LHCN-M2 (cell line): Measurements from ENCODE around the gene ARF3. TPM values are rescaled to one million over a fixed set of nuclear protein-coding genes. Genes with fewer than 3 reads are reported as not detected.
A peak's percentile ranks its signal among the peaks of the same experiment; 100 is the strongest.

Experiments used
- DNase-seq: peaks from one replicate; pipeline ENCODE4 v3.0.0-alpha.2; 2012; ENCODE audit warnings: low read depth
- polyA plus RNA-seq: library from polyadenylated mRNA; unstranded; fragments of >200 nt; gene quantifications from one replicate; pipeline ENCODE4 v1.2.1, GENCODE V29; 2012; ENCODE audit warnings: missing spikeins
- total RNA-seq: library from RNA; depleted of rRNA; stranded (reverse); fragments of >200 nt; gene quantifications from 2 replicates; pipeline ENCODE4 v1.2.3, GENCODE V29; 2014; rRNA removed

Gene ARF3
- 75.0 and 88.8 TPM in 2 replicates for total RNA-seq
- polyA plus RNA-seq = 180 TPM

- DNase-seq = peak; percentile 85
Measured at GRCh38 chr12:48957141-48958048, at the start of gene ARF3. Gene ARF3, minus strand, starts transcription at chr12:48957487. Its CDS starts 16,392 bp downstream, at chr12:48941095.

GRCh38 chr12:49000346-49000745 lies 43.1 kb upstream of the ARF3 start:
- DNase-seq = no peak

- DNase-seq = peak; percentile 67
Measured at GRCh38 chr12:48999371-49000131, 42.3 kb upstream of the ARF3 start, which contains the start of gene DDN. Gene DDN, minus strand, starts transcription at chr12:48999375. Its CDS starts 88 bp downstream, at chr12:48999287.

GRCh38 chr12:48998497-48999353 lies 41.4 kb upstream of the ARF3 start:
- no peak for DNase-seq

- DNase-seq = no peak
Measured at GRCh38 chr12:48997719-48998496, 40.6 kb upstream of the ARF3 start.

GRCh38 chr12:48996794-48997718 lies 39.8 kb upstream of the ARF3 start:
- DNase-seq = peak; percentile 60

- peak; percentile 75 for DNase-seq
Measured at GRCh38 chr12:48995086-48995879, 38.0 kb upstream of the ARF3 start.

- no peak for DNase-seq
Measured at GRCh38 chr12:48994224-48995085, 37.2 kb upstream of the ARF3 start.

GRCh38 chr12:48993787-48994186 lies 36.5 kb upstream of the ARF3 start:
- no peak for DNase-seq

- DNase-seq = no peak
Measured at GRCh38 chr12:48991247-48992050, 34.2 kb upstream of the ARF3 start.

- DNase-seq = no peak
Measured at GRCh38 chr12:48990552-48990951, 33.3 kb upstream of the ARF3 start.

- DNase-seq = peak; percentile 40
Measured at GRCh38 chr12:48988030-48988649, 30.9 kb upstream of the ARF3 start.

GRCh38 chr12:48986720-48987291 lies 29.5 kb upstream of the ARF3 start:
- DNase-seq = no peak

GRCh38 chr12:48985901-48986300 lies 28.6 kb upstream of the ARF3 start:
- no peak for DNase-seq

- DNase-seq = no peak
Measured at GRCh38 chr12:48985475-48985897, 28.2 kb upstream of the ARF3 start.
